Eye (tissue), 1 donor: Measurements from ENCODE around the gene QRICH1.

ENCODE experiments used
- DNase-seq: peaks from one replicate; pipeline ENCODE4 v3.0.0-alpha.2; 2015

QRICH1 gene

DNA sequence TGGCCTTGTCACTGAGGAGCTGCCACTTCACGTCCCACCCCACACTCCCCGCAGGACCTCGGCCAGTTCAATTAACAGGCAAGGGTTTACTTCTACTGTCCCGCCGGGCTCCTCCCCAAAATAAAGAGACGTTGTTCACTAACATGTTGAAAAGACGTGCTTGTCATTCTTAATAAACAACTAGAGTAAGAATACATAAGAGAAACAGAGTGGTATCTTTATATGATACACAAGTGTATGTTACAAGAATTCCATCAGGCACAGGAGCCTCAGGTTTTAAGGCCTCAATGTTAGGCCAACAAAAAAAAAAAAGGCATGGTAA lies 64.3 kb downstream of the QRICH1 start:
- no peak for DNase-seq

DNA sequence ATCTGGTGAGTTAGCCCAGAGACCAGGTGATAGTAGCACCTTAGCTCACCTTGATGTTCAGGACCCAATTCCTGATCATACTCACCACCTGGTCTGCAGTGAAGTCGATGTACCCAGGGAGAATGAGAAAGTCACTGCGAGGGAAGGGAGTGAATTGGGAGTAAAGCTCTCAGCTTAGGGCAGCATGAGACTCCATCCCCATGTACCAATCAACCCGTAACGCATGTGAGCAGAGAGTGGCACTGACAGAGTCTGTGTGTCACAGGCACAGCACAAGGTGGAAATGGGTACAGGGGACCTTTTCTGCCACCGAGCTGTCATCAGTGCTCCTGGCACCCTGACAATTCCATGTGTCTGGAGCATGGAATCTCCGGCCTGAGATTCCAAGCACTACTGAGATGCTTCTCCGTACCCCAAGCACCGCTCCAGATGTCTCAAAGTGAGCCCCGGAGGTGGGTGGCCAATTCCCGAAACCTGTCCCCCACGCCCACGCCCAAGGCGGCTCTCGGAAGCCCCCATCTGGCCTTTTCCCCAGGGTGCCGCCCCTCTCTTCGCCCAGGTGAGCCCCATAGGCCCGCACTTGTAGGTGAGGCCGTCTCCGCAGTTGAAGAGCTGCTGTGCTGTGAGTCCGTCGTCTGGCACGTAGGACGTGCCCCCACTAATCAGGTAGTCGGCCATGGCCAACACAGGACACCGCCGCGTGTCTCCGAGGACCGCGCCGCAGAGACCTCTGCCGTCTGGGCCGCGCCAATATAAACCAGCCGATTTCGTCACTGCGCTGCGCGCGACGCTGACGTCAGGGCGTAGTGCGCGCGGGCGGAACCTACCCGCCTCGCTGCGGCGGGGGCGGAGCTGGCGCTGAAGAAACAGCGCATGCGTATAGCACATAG lies 65.0 kb downstream of the QRICH1 start, which contains the start of gene IMPDH2:
TSS of gene IMPDH2 (minus strand) at position 726 of the 890 bp plus-strand sequence. CDS start at position 678, 48 bp downstream.
- peak; percentile 98 for DNase-seq

DNA sequence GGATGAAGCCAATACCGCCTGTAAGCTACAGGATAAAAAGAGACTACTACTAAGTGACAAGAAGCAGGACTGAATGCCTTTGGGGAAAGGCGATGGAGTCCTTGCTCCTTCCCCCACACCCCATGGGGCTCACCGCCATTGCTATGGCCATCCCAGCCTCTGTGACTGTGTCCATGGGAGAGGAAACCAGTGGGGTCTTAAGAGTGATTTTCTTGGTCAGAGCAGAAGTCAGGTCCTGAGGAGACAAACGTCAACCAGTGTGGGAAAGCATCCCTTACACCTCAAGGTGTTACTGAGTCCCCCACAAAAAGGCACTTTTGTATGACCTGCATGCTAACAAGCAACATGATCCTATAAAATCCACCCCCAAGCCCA lies 65.6 kb downstream of the QRICH1 start:
- peak; percentile 5 for DNase-seq

DNA sequence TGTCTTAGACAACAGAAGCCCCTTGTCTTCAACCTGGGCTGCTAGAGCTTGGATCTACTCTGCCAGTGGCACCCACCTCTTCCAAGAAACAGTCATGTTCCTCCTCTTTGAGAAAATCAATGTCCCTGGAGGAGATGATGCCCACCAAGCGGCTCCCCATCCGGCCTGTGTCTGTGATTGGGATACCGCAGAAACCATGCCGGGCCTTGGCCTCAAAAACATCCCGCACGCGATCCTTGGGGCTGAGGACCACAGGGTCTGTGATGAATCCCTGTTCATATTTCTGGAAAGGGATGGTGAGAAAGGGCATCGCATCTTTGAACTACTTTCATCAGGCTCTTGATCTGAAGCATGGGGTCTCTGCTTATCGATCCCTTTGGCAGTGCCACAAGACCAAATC lies 66.2 kb downstream of the QRICH1 start:
- no peak for DNase-seq

DNA sequence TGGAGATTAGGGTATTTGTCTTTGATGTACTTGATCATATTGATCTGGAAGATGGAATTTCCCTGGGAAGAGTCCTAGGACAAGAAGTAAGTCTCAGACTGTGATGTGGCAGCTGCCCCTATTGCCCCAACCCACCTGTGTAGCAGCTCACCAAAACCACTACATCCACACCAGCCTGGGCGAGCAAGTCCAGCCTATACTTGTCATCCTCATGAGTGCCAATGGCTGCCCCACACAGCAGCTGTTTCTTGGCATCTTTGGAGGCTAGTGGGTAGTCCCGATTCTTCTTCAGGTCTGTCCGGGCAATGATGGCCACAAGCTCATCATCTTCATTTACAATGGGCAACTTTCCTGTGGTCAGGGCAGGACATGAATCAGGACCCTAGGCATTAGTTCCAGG lies 67.3 kb downstream of the QRICH1 start:
- DNase-seq = no peak

DNA sequence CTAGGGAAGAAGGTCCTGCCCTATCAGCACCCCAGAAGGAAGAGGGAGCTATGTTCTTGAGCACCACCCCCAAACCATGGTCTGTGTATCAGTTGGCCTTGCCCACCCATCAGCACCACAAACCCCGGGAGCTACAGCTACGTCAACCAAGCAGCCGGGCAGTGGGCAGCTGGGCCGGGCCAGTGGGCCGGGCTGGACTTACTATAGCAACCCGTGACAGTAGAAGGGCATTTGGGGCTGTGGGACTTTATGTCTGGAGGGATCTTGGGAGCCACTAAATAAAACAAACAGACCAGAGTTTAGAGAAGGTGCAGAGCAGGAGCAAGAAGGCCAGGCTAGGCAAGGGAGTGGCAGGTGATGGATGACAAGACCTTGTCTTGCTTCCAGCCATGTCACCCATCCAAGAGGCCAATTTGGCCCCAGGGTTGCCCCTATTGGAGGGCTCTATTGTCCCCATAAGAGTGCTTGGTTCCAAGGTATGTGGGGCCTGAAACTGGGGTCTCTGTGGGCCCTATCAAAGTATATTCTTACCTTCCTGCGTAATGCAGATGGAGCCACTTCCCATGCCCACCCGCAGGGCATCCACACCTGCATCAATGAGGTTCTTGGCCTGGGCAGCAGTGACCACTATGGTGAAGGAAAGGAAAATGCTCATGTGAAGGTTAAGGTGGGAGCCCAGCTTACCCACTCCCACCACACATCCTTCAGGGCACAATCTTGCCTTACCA lies 67.9 kb downstream of the QRICH1 start:
- no peak for DNase-seq

DNA sequence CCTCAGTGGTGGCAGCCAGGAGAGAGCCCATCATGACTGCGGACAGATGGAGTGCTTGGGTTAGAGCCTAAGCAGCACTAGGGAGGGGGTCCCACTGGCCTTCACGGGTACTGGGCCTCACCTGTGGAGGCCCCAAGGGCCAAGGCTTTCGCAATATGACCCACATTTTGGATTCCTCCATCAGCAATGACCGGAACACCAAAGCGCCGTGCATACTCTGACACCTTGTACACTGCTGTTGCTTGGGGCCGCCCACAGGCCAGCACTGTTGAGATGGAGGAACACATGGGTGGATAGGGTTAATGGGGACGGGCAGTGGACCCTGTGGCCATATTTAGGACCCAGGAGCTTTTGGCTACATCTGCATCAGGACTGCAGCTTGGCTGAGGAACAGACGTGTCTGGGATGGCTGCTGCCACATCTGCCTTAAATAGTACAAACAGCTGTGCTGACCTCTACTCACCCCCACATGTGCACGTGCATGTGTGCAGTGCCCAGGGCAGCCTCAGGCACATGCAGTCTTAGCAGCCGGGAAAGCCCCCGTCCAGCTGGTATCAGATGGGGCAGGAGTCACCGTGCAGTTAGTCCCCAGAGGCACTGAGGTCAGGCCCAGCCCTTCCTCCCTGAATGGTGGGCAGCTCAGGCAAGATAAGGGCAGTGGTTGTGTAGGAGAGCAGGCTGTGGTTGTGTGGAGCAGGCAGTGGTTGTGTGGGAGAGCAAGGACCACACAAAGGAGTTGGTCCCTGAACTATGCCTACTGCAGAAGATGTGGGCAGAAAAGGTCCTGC lies 68.7 kb downstream of the QRICH1 start:
- DNase-seq = no peak

DNA sequence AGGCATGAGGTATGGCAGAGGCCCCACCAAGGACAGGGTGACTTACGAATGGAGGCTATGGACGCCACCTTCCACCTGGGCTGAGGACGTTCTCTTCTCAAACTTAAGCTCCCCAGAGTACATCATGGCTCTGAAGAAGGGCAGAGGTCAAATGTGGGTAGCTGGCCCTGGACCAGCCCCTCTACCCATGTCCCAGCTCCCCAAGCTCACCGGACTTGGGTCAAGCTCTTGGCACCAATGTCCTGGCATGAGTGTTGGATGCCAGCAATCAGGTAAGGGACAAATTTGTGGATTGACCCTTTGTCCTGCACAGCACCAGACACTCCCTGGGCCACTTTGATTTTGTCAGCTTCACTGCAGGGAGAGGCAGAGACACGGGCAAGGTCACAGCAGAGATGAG lies 69.4 kb downstream of the QRICH1 start:
- no peak for DNase-seq

DNA sequence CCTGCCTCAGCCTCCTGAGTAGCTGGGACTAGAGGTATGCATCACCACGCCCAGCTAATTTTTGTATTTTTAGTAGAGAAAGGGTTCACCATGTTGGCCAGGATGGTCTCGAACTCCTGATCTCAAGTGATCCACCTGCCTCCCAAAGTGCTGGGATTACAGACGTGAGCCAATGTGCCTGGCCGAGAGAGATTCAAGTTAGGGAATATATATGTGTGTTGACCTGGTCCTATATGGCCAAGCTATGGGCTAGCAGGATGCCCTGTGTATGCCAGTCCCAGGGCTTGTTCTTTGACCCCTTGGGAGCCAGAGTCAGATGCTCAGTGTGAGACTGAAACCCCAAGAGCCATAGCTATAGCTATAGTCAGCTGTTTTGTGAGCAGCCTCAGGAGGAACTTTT lies 70.1 kb downstream of the QRICH1 start:
- no peak for DNase-seq

DNA sequence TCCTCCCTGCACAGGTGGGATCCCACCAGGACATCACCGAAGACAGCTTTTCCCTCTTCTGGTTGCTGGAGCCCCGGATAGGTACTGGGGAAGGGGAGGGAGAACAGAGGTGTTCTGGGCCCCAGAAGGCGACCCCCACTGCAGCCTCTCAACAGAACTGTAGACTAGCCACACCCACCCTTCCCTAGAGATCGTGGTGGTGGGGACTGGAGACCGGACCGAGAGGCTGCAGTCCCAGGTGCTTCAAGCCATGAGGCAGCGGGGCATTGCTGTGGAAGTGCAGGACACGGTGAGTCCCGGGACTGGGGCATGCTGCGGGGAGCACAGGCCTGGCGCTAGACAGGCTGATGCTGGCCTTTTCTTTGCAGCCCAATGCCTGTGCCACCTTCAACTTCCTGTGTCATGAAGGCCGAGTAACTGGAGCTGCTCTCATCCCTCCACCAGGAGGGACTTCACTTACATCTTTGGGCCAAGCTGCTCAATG lies 71.1 kb downstream of the QRICH1 start:
- peak; percentile 24 for DNase-seq

DNA sequence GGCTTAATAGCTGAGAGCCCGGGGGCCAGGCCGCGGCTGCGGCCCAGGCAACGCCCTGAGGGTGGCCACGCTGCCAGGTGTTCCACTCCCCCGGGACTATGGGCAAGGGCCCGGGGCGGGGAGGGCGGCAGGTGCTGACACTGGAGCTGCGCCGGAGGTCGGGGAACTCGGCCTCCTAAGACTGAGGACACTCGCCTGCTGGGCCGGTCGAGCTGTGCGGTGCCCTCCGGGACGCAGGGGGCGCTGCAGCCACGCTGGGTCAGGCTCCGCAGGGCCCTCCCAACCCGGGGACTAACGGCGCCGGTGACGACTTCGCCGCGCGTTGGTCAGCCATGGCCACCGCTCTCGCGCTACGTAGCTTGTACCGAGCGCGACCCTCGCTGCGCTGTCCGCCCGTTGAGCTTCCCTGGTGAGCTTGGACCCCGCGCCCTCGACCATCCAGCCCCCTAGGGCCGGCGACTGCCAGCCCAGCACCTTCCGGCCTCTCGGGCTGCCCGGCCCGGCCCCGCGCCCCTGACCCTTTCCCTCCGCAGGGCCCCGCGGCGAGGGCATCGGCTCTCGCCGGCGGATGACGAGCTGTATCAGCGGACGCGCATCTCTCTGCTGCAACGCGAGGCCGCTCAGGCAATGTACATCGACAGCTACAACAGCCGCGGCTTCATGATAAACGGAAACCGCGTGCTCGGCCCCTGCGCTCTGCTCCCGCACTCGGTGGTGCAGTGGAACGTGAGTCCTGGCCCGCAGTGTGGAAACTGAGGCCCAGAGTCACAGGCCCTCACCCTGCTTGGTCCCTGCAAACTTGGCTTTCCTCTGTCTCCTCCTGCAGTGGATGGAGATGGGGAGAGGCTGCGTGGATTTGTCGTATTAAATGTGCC lies 71.8 kb downstream of the QRICH1 start, which contains the start of gene NDUFAF3:
TSS of gene NDUFAF3 (plus strand) at position 309 of the 875 bp plus-strand sequence. CDS start at position 333, 24 bp downstream.
- peak; percentile 98 for DNase-seq

DNA sequence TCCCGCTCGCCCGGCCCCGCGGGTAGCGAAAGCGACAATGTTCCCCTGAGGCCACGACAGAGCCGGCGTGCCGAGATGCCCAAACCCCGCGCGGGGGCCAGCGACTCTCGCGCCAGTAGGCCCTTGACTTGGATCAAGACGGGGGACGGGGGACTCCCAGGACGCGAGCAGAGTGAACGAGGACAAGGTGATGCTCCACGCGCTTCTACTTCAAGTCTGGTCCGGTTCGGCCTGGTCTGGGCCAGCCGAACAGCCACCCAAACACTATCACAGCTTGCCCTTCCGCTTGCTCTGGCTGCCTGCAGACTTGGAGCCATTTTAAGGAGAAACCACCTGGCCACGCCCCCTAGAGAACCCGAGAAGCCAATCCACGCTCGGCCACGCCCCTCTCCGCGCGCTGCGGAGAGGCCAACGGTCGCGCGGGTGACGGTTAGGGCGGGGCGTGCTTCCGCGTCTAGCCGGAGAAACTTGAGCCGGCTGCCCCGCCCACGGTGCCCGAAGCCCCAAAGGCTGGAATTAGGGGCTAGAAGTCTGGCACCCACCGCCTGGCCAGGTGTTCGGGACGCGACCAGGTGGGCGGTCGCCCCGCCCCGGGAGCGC lies 72.6 kb downstream of the QRICH1 start:
- DNase-seq = peak; percentile 99

DNA sequence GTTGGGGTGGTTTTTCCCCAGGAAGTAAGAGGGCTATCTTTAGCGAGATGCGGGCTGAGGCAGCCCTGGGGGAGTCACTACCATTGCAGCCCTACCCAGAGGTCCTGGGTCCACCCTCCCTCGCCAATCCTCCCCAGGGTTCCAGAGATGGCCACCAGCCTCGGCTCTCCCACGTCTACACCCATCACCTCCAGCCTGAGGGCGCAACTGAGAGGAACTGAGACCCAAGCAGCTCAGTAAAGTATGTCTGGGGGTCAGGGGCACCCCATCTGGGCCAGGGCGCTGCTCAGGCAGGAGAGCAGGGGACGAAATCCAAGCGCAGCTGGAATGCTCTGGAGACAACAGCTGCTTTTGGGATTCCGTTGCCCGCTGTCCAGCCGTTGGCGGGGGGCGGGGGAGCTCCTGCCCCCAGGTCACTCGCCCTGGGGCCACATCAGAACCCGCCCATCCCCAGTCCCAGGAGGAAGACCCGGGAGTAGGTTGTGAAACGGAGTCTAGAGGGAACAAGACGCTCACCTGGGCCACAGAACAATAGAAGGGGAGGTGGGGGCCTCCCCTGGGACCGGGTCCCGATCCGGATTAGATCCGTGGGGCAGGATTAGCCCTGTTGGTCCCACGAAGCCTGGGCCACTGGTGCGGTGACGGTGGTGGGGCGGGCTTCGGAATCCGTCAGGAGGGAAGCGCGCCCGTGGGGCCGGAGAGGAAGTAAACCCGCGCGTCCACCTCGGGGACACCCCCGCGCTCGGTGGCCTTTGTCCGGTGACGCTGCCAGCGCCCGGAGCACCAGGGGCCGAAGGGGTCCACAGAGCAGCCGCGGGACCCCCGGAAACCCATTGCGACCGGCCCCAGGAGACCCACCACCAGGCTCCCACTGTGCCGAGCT lies 73.3 kb downstream of the QRICH1 start:
- no peak for DNase-seq

DNA sequence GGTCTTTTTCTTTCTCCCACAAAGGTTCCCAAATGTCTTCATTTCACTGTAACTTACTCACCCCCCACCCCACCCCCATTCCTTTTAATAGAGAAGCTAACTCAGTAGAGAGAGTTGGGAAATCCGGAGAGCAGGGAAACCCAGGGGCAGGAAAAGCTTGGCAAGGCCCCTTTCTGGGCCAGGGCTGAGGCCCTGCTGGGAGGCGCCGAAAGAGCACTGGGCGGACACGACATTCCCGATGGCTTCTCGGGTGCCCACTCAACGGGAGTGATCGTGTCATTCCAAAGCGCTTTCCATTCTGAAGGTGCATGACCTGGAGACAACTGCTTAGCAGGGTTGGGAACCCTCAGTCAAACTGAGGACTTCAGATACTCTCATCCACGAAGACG lies 73.9 kb downstream of the QRICH1 start:
- no peak for DNase-seq

DNA sequence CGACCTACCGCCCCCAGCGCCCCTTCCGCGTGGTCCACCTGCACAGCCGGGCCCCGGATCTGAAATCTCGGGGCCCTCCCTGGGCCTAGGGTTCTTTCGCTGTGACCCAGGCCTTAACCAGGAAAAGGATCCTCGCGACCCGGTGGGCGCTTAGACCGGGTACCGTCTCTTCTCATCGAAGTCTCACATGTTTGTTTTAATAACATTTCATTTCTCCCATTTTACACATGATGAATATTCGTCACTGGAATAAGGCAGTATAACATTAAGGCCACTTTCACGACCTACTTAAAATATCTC lies 75.2 kb downstream of the QRICH1 start:
- no peak for DNase-seq

DNA sequence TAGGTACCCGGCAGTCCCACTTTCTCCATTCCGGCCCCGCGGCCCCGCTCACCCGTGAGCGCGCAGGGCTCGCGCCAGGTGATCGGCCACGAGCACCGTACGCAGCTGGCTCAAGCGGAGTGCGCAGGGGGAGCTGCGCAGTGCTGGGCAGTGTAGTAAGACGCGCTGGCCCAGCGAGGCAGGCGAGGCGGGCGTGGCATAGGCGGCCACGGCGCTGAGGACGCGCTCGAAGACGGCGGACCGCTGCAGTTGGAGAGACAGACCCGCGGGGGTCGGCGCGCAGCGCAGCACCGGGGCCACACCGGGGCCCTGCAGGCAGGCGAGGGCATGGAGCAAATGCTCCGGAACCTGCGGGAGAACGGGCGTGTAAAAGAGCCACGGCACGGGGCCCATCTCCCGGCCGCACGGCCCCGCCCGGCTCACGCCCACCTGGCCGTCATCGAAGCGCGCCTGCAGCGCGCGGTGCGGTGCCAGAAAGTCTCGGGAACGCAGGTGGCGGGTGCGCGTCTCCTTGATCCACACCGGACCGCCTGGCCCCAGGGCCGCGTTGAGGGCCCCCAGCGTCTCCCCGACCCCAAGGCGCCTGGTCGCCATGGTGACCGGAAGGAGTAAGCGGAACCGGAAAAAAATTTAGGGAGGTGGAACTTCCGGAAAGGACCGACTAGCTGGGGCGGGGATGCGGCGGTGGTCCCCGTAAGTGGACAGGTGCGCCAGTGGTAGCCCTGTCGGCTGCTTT lies 75.7 kb downstream of the QRICH1 start, which contains the start of gene DALRD3:
TSS of gene DALRD3 (minus strand) at position 610 of the 736 bp plus-strand sequence. CDS start at position 594, 16 bp downstream.
- peak; percentile 81 for DNase-seq

DNA sequence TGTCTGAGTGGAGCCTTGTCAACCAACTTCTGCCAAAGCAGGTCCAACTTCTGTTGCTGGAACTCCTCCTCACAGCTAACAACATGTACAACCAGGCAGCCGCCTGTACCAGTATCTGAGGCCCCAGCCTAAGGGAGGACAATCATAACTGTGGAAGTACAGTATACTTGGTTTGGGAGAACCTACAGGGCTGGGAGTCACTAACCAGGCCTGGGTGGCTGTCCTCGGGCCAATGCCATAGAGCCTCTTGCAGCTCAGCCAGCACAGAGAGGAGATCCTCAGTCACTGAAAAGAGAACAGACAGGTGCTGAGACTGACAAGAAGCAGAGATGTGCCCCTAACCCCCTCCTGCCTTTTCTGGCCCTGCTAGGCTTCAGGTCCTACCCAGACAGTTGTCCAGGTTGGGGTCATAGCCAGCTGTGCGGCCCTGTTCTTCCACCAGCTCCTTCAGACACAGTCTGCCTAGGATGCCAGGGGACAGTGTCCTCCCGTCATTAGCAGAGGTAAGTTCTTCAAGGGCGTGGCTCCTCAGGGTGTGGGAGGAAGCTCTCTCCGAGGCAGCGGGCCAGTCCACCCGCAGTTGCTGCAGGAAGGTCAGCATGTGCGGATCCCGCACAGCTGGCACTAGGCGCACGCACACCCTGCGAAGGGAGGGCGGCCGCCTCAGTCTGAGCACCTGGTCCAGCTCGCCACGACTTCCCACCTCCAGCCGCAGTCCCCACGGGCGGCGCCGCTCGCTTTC lies 76.5 kb downstream of the QRICH1 start:
- peak; percentile 45 for DNase-seq

DNA sequence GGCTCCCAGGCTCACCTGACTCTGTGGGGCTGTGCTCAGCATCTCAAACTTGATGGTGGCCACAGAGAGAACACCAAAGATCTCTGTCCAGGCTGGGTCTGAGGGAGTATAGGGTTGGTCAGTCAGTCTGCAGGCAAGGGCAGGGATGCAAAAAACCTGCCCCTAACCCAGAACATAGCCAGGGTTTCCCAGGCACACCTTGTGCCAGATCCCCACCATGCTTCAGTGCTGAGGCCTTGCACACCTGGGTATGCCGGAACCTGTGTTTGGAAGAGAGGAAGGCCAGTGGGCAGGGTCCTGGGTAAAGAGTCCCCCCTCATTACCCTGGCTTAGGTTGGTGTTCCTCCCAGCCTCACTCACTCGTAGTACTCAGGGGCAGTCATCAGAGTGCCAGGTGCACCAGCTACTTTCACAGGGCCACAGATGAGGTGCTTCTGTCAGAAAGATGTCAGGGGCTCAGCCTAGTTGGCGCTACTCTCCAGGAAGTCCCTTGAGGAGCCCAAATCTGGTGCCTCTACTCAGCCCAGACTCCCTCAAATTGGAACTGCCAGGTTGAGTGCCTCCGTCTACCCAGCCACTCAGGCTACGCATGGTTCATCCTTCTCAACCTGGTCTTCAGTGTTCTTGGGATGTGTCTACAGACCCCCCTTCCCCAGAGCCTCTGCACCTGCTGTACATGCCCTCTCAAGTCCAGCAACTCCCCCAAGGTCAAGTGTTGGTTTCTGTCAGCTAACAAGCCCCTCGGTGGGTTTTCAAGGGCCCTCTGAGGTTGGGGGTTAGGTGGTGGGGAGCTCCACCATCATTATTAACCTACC lies 77.2 kb downstream of the QRICH1 start:
- no peak for DNase-seq
